SK-N-SH (cell line): ENCODE results near the gene DGKI. TPM values are rescaled to one million over a fixed set of nuclear protein-coding genes. Genes with fewer than 3 reads are reported as not detected.

Experiments used
- CTCF ChIA-PET: fragments of 300-600, 350-600 bp; formaldehyde crosslinking; extraction: SDS; loops from one replicate; lab custom pipeline; 2021; lab: Yijun Ruan, JAX
- POLR2A ChIA-PET: fragments of 350-600 bp; sonication (Branson Sonifier 250); formaldehyde crosslinking; extraction: SDS; loops from one replicate; lab custom pipeline; 2020; ENCODE audit warnings: antibody characterized with exemption, inconsistent platforms; lab: Yijun Ruan, JAX
- DNase-seq: peaks from one replicate; pipeline ENCODE4 v3.0.0; 2012
- H2AFZ ChIP-seq: fragments of 200-600 bp; sonication (generic); 2 replicates; pipeline ENCODE4 v1.8.1; 2016; ENCODE audit warnings: antibody characterized with exemption, mild to moderate bottlenecking, low read depth
- H3F3A ChIP-seq: fragments of 200-600 bp; sonication (generic); replicated peaks from 2 replicates; pipeline ENCODE3; 2016; ENCODE audit warnings: antibody characterized with exemption, mild to moderate bottlenecking; ENCODE audit not compliant: insufficient read depth
- H3K27ac ChIP-seq, 2 experiments: fragments of 200-500 bp in 1 of 2; fragments of 200-600 bp in 1 of 2; sonication (Bioruptor generic) in 1 of 2; sonication (generic), shearing (Covaris generic) in 1 of 2; 2 replicates each; pipeline versions ENCODE4 v1.5.1 to v1.6.1; 2014 to 2016; ENCODE audit warnings: low read depth in 2 of 2, inconsistent platforms in 1 of 2, low read length in 1 of 2, mild to moderate bottlenecking in 1 of 2, mixed read lengths in 1 of 2
- H3K27me3 ChIP-seq: fragments of 200-600 bp; sonication (generic), shearing (Covaris generic); 2 replicates; pipeline ENCODE4 v1.6.1; 2016; ENCODE audit warnings: mixed run types; ENCODE audit not compliant: insufficient read depth
- H3K36me3 ChIP-seq, 2 experiments: fragments of 200-500 bp in 1 of 2; fragments of 200-600 bp in 1 of 2; sonication (Bioruptor generic) in 1 of 2; sonication (generic) in 1 of 2; replicated peaks in 1 of 2; 2 replicates each; pipeline versions ENCODE3 to v1.5.1; 2014 to 2016; ENCODE audit warnings: low read length in 1 of 2, mild to moderate bottlenecking in 1 of 2; ENCODE audit not compliant: insufficient read depth in 2 of 2, control insufficient read depth in 1 of 2
- H3K4me1 ChIP-seq, 2 experiments: fragments of 200-500 bp in 1 of 2; fragments of 200-600 bp in 1 of 2; sonication (Bioruptor generic) in 1 of 2; sonication (generic), shearing (Covaris generic) in 1 of 2; 2 replicates each; pipeline versions ENCODE4 v1.5.1 to v1.6.1; 2014 to 2016; ENCODE audit warnings: low read depth in 1 of 2, low read length in 1 of 2, mixed run types in 1 of 2; ENCODE audit not compliant: insufficient read depth in 2 of 2, control insufficient read depth in 1 of 2
- H3K4me2 ChIP-seq: fragments of 200-600 bp; sonication (generic), shearing (Covaris generic); 2 replicates; pipeline ENCODE4 v1.6.1; 2017; ENCODE audit warnings: mixed run types
- H3K4me3 ChIP-seq, 2 experiments: fragments of 200-500 bp in 1 of 2; fragments of 200-600 bp in 1 of 2; sonication (Bioruptor generic) in 1 of 2; sonication (generic), shearing (Covaris generic) in 1 of 2; 2 replicates each; pipeline versions ENCODE4 v1.5.1 to v1.8.1; 2014 to 2016; ENCODE audit warnings: low read depth in 2 of 2, inconsistent platforms in 1 of 2, low read length in 1 of 2, mild to moderate bottlenecking in 1 of 2, mixed read lengths in 1 of 2, moderate library complexity in 1 of 2
- H3K79me2 ChIP-seq: fragments of 200-600 bp; sonication (generic); 2 replicates; pipeline ENCODE4 v1.8.1; 2017; ENCODE audit warnings: mild to moderate bottlenecking; ENCODE audit not compliant: insufficient read depth
- H3K9ac ChIP-seq: fragments of 200-600 bp; sonication (generic); 2 replicates; pipeline ENCODE4 v1.6.1; 2017; ENCODE audit warnings: mixed run types
- H3K9me2 ChIP-seq: fragments of 200-600 bp; sonication (generic); 2 replicates; pipeline ENCODE4 v1.6.1; 2017; ENCODE audit warnings: mixed run types
- H3K9me3 ChIP-seq: fragments of 200-600 bp; sonication (generic); 2 replicates; pipeline ENCODE4 v1.6.1; 2017; ENCODE audit warnings: mixed run types, mild to moderate bottlenecking, moderate library complexity
- H4K20me1 ChIP-seq: fragments of 200-600 bp; sonication (generic); 2 replicates; pipeline ENCODE4 v1.6.1; 2017; ENCODE audit warnings: mild to moderate bottlenecking, mixed run types; ENCODE audit not compliant: insufficient read depth
- ELF1 ChIP-seq: IDR thresholded peaks from 2 replicates; pipeline ENCODE4 v1.4.0; 2012
- FOSL2 ChIP-seq: IDR thresholded peaks from 2 replicates; pipeline ENCODE4 v1.4.0; 2012; ENCODE audit warnings: low read depth, mild to moderate bottlenecking, moderate library complexity, borderline replicate concordance
- FOXM1 ChIP-seq: IDR thresholded peaks from 2 replicates; pipeline ENCODE4 v1.4.0; 2012; ENCODE audit warnings: low read depth, mild to moderate bottlenecking
- GABPA ChIP-seq: IDR thresholded peaks from 2 replicates; pipeline ENCODE4 v1.4.0; 2012; ENCODE audit warnings: low read depth, mild to moderate bottlenecking
- GATA2 ChIP-seq: sonication (generic); formaldehyde crosslinking; IDR thresholded peaks from 2 replicates; pipeline ENCODE4 v1.5.0; 2020; ENCODE audit warnings: mild to moderate bottlenecking, missing genetic modification reagents
- MEF2A ChIP-seq: IDR thresholded peaks from 2 replicates; pipeline ENCODE4 v1.4.0; 2012; ENCODE audit warnings: low read depth, borderline replicate concordance
- MXI1 ChIP-seq: IDR thresholded peaks from 2 replicates; pipeline ENCODE4 v1.6.1; 2012; ENCODE audit warnings: mild to moderate bottlenecking, low read depth, low read length, improper control_type of control experiment
- NRF1 ChIP-seq: IDR thresholded peaks from 2 replicates; pipeline ENCODE4 v1.6.1; 2012; ENCODE audit warnings: low read depth, mild to moderate bottlenecking, low read length
- RAD21 ChIP-seq: IDR thresholded peaks from 2 replicates; pipeline ENCODE4 v1.6.1; 2012; ENCODE audit warnings: mild to moderate bottlenecking, low read length
- RCOR1 ChIP-seq: fragments of 150-350 bp; IDR thresholded peaks from 2 replicates; pipeline ENCODE4 v1.6.1; 2017; ENCODE audit warnings: antibody characterized with exemption, low read length
- RXRA ChIP-seq: IDR thresholded peaks from 2 replicates; pipeline ENCODE4 v1.4.0; 2012; ENCODE audit warnings: low read depth, mild to moderate bottlenecking, borderline replicate concordance
- SIN3A ChIP-seq: IDR thresholded peaks from 2 replicates; pipeline ENCODE4 v1.6.1; 2012; ENCODE audit warnings: low read depth, mild to moderate bottlenecking, low read length, moderate library complexity, borderline replicate concordance
- SMC3 ChIP-seq: IDR thresholded peaks from 2 replicates; pipeline ENCODE4 v1.6.1; 2012; ENCODE audit warnings: low read depth, low read length, improper control_type of control experiment
- TCF12 ChIP-seq: IDR thresholded peaks from 2 replicates; pipeline ENCODE4 v1.4.0; 2012
- WGBS: methylation state at CpG from one replicate; pipeline ENCODE4 v1.1.6; 2017; ENCODE audit warnings: low lambda C conversion rate; 5-methylcytosine and 5-hydroxymethylcytosine counted together
- polyA plus RNA-seq, 3 experiments: library from polyadenylated mRNA; depleted of rRNA; stranded (reverse); fragments of >200 nt; gene quantifications; 2 replicates each; pipeline ENCODE4 v1.2.3, GENCODE V29; 2012
- TF ChIP-seq, protein P1 (sequence below): IDR thresholded peaks from 2 replicates; pipeline ENCODE4 v1.4.0; 2012; ENCODE audit warnings: low read depth, borderline replicate concordance
- TF ChIP-seq, protein P2 (sequence below): fragments of 150-350 bp; IDR thresholded peaks from 2 replicates; pipeline ENCODE4 v1.6.1; 2016; ENCODE audit warnings: mild to moderate bottlenecking, low read depth, low read length
- TF ChIP-seq, protein P3 (sequence below): fragments of 200-600 bp; sonication (generic); IDR thresholded peaks from 2 replicates; pipeline ENCODE4 v1.6.1; 2017; ENCODE audit warnings: antibody characterized with exemption, mild to moderate bottlenecking, moderate library complexity
- TF ChIP-seq, protein P4 (sequence below): IDR thresholded peaks from 2 replicates; pipeline ENCODE4 v1.4.0; 2012; ENCODE audit warnings: low read depth

The DGKI gene
- polyA plus RNA-seq, 1 of the 3 experiments (the other 2 are of a cell fraction), result 1.3 TPM

DNA sequence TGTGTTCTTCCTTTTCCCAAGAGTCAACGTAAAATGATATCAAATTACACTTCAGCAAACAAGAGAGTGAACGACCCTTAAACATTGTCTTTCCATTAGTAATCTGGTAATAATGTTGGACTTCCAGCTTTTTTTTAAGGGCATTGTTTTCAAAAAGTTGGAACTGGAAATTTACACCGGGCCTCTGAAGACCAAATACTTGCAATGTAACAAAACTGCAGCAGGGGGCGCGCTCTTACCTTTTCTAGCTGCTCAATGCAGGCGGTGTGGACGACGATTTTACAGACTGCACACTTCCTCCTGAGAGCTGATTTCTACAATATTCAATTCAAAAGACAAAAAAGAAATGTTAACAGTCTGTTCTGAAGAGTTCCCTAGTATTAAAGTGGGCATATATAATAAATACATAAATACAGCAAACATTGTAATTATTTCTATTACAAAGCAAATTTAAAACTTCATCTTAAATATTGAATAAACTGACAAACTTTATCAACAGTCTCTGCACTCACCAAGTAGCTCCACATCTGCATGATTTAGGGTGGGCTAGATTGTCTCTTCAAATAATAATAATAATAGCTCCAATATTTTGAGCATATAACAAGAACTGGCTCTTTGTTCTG is 190.4 kb downstream of the DGKI start:
- WGBS, result 4% methylated on average over 8 of the region's 8 CpGs
- Histone ChIP-seq H3K4me3 (peak overlapping the region in 1 of 2 experiments; percentile 20; a peak in 1 of 4 replicates), H3K79me2 (no peaks in the 10 kb centered on the region), H4K20me1 (no peaks in the 10 kb centered on the region), H3K36me3 (peaks cover 0 to 6% of the 10 kb centered on the region in 2 experiments), H3K9ac (peak overlapping the region; percentile 26), H3K27ac (peak overlapping the region; percentile 55 to 92), H3K4me1 (peaks cover 26 to 27% of the 10 kb centered on the region in 2 experiments), H3F3A (peaks cover 9% of the 10 kb centered on the region), H3K27me3 (no peaks in the 10 kb centered on the region), H2AFZ (peak overlapping the region; percentile 81), H3K9me3 (no peaks in the 10 kb centered on the region), H3K9me2 (no peaks in the 10 kb centered on the region), H3K4me2 (peak overlapping the region; percentile 12; the same call in 1 of the 2 replicates)
- TF ChIP-seq, protein P1, sequence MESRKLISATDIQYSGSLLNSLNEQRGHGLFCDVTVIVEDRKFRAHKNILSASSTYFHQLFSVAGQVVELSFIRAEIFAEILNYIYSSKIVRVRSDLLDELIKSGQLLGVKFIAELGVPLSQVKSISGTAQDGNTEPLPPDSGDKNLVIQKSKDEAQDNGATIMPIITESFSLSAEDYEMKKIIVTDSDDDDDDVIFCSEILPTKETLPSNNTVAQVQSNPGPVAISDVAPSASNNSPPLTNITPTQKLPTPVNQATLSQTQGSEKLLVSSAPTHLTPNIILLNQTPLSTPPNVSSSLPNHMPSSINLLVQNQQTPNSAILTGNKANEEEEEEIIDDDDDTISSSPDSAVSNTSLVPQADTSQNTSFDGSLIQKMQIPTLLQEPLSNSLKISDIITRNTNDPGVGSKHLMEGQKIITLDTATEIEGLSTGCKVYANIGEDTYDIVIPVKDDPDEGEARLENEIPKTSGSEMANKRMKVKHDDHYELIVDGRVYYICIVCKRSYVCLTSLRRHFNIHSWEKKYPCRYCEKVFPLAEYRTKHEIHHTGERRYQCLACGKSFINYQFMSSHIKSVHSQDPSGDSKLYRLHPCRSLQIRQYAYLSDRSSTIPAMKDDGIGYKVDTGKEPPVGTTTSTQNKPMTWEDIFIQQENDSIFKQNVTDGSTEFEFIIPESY, result no peak
- TF ChIP-seq TCF12, result no peak
- no peak for TF ChIP-seq ELF1
- TF ChIP-seq, protein P2, sequence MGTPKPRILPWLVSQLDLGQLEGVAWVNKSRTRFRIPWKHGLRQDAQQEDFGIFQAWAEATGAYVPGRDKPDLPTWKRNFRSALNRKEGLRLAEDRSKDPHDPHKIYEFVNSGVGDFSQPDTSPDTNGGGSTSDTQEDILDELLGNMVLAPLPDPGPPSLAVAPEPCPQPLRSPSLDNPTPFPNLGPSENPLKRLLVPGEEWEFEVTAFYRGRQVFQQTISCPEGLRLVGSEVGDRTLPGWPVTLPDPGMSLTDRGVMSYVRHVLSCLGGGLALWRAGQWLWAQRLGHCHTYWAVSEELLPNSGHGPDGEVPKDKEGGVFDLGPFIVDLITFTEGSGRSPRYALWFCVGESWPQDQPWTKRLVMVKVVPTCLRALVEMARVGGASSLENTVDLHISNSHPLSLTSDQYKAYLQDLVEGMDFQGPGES, result no peak
- TF ChIP-seq, protein P3, sequence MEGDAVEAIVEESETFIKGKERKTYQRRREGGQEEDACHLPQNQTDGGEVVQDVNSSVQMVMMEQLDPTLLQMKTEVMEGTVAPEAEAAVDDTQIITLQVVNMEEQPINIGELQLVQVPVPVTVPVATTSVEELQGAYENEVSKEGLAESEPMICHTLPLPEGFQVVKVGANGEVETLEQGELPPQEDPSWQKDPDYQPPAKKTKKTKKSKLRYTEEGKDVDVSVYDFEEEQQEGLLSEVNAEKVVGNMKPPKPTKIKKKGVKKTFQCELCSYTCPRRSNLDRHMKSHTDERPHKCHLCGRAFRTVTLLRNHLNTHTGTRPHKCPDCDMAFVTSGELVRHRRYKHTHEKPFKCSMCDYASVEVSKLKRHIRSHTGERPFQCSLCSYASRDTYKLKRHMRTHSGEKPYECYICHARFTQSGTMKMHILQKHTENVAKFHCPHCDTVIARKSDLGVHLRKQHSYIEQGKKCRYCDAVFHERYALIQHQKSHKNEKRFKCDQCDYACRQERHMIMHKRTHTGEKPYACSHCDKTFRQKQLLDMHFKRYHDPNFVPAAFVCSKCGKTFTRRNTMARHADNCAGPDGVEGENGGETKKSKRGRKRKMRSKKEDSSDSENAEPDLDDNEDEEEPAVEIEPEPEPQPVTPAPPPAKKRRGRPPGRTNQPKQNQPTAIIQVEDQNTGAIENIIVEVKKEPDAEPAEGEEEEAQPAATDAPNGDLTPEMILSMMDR, result peak; percentile 99
- TF ChIP-seq SMC3, result peak; percentile 97
- no peak for TF ChIP-seq FOXM1
- no peak for TF ChIP-seq GATA2 (CRISPR knock-in tag)
- TF ChIP-seq MXI1, result peak; percentile 40; the same call in 1 of the 2 replicates
- peak; percentile 99 for TF ChIP-seq RAD21
- TF ChIP-seq, protein P4, sequence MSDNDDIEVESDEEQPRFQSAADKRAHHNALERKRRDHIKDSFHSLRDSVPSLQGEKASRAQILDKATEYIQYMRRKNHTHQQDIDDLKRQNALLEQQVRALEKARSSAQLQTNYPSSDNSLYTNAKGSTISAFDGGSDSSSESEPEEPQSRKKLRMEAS, result 0 out of 2 replicates have a peak, but pooled peaks have one; percentile 31
- no peak for TF ChIP-seq RXRA
- peak; percentile 60; the same call in 1 of the 2 replicates for TF ChIP-seq SIN3A
- TF ChIP-seq MEF2A, result no peak
- TF ChIP-seq NRF1, result 0 out of 2 replicates have a peak, but pooled peaks have one; percentile 18
- TF ChIP-seq FOSL2, result no peak
- no peak for TF ChIP-seq GABPA
- 0 out of 2 replicates have a peak, but pooled peaks have one; percentile 11 for TF ChIP-seq RCOR1
- POLR2A ChIA-PET, result interaction anchor here (2.2 kb wide), 1 partner anchor 191 kb away, joined by 14 read pairs; the partner anchor contains the start of gene DGKI
- peak; percentile 74 for DNase-seq
- CTCF ChIA-PET, result interaction anchor here (0.6 to 12.7 kb wide), 89 partner anchors 10 to 698 kb away, joined by 3 to 178 read pairs (median 5); partner anchors contain the start of genes CREB3L2 and DGKI
